Fibroblast of upper back skin (primary cell): ENCODE results near the gene NAT10.
A peak's percentile ranks its signal among the peaks of the same experiment; 100 is the strongest.
"Not testable (repeated sequence)": the region's sequence is repeated elsewhere in the genome, so short reads cannot be mapped to it uniquely, and the experiment has no call there.

Source experiments
- DNase-seq: peaks from one replicate; pipeline ENCODE4 v3.0.0-alpha.2; 2013

NAT10 gene

GRCh38 chr11:34105079-34105956 lies at the start of gene NAT10:
Gene NAT10 (plus strand): TSS chr11:34105629. CDS start chr11:34108226, 2,597 bp downstream.
- DNase-seq, result peak; percentile 99

- no peak for DNase-seq
These were observed 48.8 kb upstream of the NAT10 start for GRCh38 chr11:34056672-34057071.

GRCh38 chr11:34063061-34063795 lies 42.2 kb upstream of the NAT10 start:
- DNase-seq, result no peak

- no peak for DNase-seq
These were observed 41.1 kb upstream of the NAT10 start for GRCh38 chr11:34064291-34064690.

GRCh38 chr11:34065505-34066203 lies 39.8 kb upstream of the NAT10 start:
- peak; percentile 11 for DNase-seq

GRCh38 chr11:34066766-34067165 lies 38.7 kb upstream of the NAT10 start:
- not testable (repeated sequence) for DNase-seq

GRCh38 chr11:34067383-34068065 lies 37.9 kb upstream of the NAT10 start:
- no peak for DNase-seq

GRCh38 chr11:34068111-34068510 lies 37.3 kb upstream of the NAT10 start:
- DNase-seq, result peak; percentile 41

- not testable (repeated sequence) for DNase-seq
These were observed 34.1 kb upstream of the NAT10 start for GRCh38 chr11:34071306-34071705.

GRCh38 chr11:34072041-34072440 lies 33.4 kb upstream of the NAT10 start:
- no peak for DNase-seq

GRCh38 chr11:34072832-34073231 lies 32.6 kb upstream of the NAT10 start:
- DNase-seq, result no peak

GRCh38 chr11:34074391-34074790 lies 31.0 kb upstream of the NAT10 start:
- DNase-seq, result no peak

- peak; percentile 55 for DNase-seq
These were observed 30.1 kb upstream of the NAT10 start for GRCh38 chr11:34075178-34075820.

GRCh38 chr11:34080609-34081008 lies 24.8 kb upstream of the NAT10 start:
- no peak for DNase-seq

GRCh38 chr11:34084637-34085036 lies 20.8 kb upstream of the NAT10 start:
- no peak for DNase-seq

GRCh38 chr11:34086554-34087283 lies 18.7 kb upstream of the NAT10 start:
- no peak for DNase-seq

GRCh38 chr11:34091825-34092224 lies 13.6 kb upstream of the NAT10 start:
- DNase-seq, result no peak

- not testable (repeated sequence) for DNase-seq
These were observed 10.5 kb upstream of the NAT10 start for GRCh38 chr11:34094900-34095299.

GRCh38 chr11:34098813-34099212 lies 6.6 kb upstream of the NAT10 start:
- DNase-seq, result no peak

- no peak for DNase-seq
These were observed 750 bp upstream of the NAT10 start for GRCh38 chr11:34104680-34105078.

GRCh38 chr11:34105957-34106504 lies 602 bp downstream of the NAT10 start:
- no peak for DNase-seq
